ENCODE measurements around the gene NRCAM. TPM values are rescaled to one million over a fixed set of nuclear protein-coding genes. Genes with fewer than 3 reads are reported as not detected.

NRCAM gene
- total RNA-seq, 4 donors from 2014 or later = 1.3 to 4.7 (median 2.2) TPM

DNA sequence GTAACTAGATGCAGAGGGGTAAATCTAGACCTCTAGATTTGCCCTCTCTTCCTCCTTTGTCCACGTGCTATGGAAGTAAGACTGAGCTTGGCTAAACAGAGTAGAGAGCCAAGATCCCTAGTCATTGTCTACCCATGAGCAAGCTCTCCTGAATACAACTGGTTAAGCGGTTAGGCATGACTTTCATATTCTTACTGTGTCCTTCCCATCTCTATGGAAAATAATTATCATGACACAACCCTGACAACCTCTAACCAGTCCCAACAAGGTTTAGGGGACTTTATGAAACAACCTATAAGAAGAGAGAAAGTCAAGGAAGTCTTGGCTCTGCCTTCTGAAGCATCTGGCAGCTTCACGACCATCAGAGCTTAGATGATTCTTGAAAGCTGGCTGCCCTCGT, 318.2 kb downstream of the NRCAM start:
- Histone ChIP-seq H3K27ac (no peak overlapping the region), H3K4me1 (no peaks in the 10 kb centered on the region), H3K36me3 (no peaks in the 10 kb centered on the region), H3K4me3 (no peak overlapping the region), H3K27me3 (no peaks in the 10 kb centered on the region), H3K9me3 (no peaks in the 10 kb centered on the region)
- WGBS, 2 donors (ENCODE audit: low coverage in 1 of 2) = 85 to 91% methylated on average over 4 of the region's 4 CpGs
- no peak for ATAC-seq
- TF ChIP-seq POLR2AphosphoS5 (IDR thresholded peaks at IDR 0.05) (no peak), POLR2A (IDR thresholded peaks at IDR 0.05) (no peak), EP300 (IDR thresholded peaks at IDR 0.05) (no peak)
- TF ChIP-seq, protein P1, sequence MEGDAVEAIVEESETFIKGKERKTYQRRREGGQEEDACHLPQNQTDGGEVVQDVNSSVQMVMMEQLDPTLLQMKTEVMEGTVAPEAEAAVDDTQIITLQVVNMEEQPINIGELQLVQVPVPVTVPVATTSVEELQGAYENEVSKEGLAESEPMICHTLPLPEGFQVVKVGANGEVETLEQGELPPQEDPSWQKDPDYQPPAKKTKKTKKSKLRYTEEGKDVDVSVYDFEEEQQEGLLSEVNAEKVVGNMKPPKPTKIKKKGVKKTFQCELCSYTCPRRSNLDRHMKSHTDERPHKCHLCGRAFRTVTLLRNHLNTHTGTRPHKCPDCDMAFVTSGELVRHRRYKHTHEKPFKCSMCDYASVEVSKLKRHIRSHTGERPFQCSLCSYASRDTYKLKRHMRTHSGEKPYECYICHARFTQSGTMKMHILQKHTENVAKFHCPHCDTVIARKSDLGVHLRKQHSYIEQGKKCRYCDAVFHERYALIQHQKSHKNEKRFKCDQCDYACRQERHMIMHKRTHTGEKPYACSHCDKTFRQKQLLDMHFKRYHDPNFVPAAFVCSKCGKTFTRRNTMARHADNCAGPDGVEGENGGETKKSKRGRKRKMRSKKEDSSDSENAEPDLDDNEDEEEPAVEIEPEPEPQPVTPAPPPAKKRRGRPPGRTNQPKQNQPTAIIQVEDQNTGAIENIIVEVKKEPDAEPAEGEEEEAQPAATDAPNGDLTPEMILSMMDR (IDR thresholded peaks at IDR 0.05) = no peak

DNA sequence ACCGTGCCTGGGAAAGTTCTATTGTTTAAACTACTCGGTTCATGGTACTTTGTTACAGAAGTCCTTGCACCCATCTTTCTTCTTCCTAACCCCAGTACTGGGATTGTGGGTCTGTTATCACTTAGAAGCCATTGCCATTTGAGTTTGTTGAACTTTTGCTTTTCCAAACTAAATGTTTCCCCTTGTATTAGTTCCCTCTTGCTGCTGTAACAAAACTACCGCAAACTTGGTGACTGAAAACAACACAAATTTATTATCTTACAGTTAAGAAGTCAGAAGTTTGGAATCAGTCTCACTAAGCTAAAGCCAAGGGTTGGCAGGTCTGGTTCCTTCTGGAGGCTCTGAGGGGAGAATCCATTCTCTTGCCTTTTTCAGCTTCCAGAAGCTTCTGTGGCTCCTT, 319.2 kb downstream of the NRCAM start:
- ATAC-seq = no peak
- Histone ChIP-seq H3K36me3 (no peaks in the 10 kb centered on the region), H3K4me3 (no peak overlapping the region), H3K27ac (no peak overlapping the region), H3K4me1 (no peaks in the 10 kb centered on the region), H3K9me3 (no peaks in the 10 kb centered on the region), H3K27me3 (no peaks in the 10 kb centered on the region)
- WGBS, 2 donors (ENCODE audit: low coverage in 1 of 2) = 94 to 100% methylated on average over 2 to 3 of the region's 3 CpGs
- TF ChIP-seq, protein P1 (IDR thresholded peaks at IDR 0.05) = no peak
- TF ChIP-seq POLR2A (IDR thresholded peaks at IDR 0.05) = no peak

- no peak overlapping the region for H3K4me3 ChIP-seq
- 86 to 100% methylated on average over 1 to 4 of the region's 4 CpGs for WGBS, 2 donors (ENCODE audit: low coverage in 1 of 2)
- H3K4me1 ChIP-seq = no peaks in the 10 kb centered on the region
- ATAC-seq = no peak
- no peaks in the 10 kb centered on the region for H3K9me3 ChIP-seq
- H3K27ac ChIP-seq = no peak overlapping the region
- no peaks in the 10 kb centered on the region for H3K27me3 ChIP-seq
- no peaks in the 10 kb centered on the region for H3K36me3 ChIP-seq
- TF ChIP-seq EP300 (IDR thresholded peaks at IDR 0.05) (no peak), POLR2A (IDR thresholded peaks at IDR 0.05) (no peak), POLR2AphosphoS5 (IDR thresholded peaks at IDR 0.05) (no peak)
- TF ChIP-seq, protein P1 (IDR thresholded peaks at IDR 0.05) = no peak
Measured at GRCh38 chr7:108136191-108136688, 320.0 kb downstream of the NRCAM start.

DNA sequence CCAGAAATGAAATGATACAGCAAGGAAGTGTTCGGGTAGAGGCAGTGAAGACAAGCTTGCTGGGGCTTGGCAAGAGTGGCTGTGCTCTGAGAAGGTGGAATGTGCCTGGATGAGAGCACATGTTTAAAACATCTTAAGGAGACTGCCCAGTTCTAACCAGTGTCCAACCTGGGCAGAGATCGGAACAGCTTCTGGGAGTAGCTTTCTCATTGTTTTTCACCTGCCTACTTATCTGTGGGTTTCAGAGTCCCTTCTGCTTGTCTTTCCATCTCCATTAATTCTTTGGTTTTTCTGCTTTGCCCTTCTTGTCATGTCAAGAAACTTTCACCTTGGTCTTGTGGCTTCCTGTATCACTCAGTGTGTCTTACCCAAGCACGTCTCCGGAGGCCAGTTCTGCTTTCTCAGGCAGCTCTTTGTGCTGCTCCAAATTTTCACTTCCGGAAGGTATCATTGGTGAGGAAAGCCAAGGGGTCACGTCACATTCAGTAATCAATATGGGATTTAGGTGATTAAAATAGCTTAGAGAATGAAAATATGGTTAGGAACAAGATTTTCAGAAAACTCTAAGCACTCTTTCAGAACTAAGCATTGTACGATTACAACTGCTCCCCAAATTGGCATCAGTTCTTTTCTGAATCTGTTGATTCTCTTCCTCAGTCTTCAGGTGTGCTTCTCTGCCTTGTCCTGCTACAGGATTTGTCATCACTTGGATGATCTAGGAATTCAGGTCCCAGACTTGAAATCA, 320.6 kb downstream of the NRCAM start:
- TF ChIP-seq, protein P1 (IDR thresholded peaks at IDR 0.05) = no peak
- TF ChIP-seq POLR2A (IDR thresholded peaks at IDR 0.05) (no peak), EP300 (IDR thresholded peaks at IDR 0.05) (no peak)
- no peaks in the 10 kb centered on the region for H3K27me3 ChIP-seq
- H3K27ac ChIP-seq = no peak overlapping the region
- no peak for ATAC-seq
- H3K4me1 ChIP-seq = no peaks in the 10 kb centered on the region
- H3K4me3 ChIP-seq = no peak overlapping the region
- H3K36me3 ChIP-seq = no peaks in the 10 kb centered on the region
- no peaks in the 10 kb centered on the region for H3K9me3 ChIP-seq
- WGBS, 2 donors (ENCODE audit: low coverage in 1 of 2) = 79 to 89% methylated on average over 4 to 7 of the region's 7 CpGs

DNA sequence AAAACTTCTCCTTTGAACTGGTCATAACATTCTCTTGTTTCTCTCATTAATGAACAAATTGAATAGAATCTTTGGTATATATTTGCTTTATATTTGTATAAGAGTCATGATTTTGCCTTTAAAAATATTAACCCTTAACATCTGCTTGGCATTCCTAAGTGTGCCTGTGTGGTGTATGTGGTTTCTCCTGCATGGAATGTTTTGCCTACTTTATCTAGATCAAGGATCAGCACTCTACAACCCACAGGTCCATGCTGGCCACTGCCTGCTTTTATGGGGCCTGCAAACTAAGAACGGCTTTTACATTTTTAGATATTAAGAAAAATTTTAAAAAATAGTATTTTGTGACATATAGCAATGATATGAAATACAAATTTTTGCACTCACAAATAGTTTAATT, 321.8 kb downstream of the NRCAM start:
- TF ChIP-seq, protein P1 (IDR thresholded peaks at IDR 0.05) = no peak
- TF ChIP-seq POLR2AphosphoS5 (IDR thresholded peaks at IDR 0.05) = no peak
- no peak for TF ChIP-seq EP300 (IDR thresholded peaks at IDR 0.05)
- TF ChIP-seq POLR2A (IDR thresholded peaks at IDR 0.05) = no peak
- Histone ChIP-seq H3K27me3 (no peaks in the 10 kb centered on the region), H3K27ac (no peak overlapping the region), H3K4me3 (no peak overlapping the region), H3K36me3 (no peaks in the 10 kb centered on the region), H3K4me1 (no peaks in the 10 kb centered on the region), H3K9me3 (no peaks in the 10 kb centered on the region)
- no peak for ATAC-seq
- WGBS, 2 donors (ENCODE audit: low coverage in 1 of 2) = 100% methylated on average over 1 of the region's 1 CpG

All from gastroesophageal sphincter (tissue), 4 donors.